Small intestine (tissue), 7 donors: ENCODE measurements around the gene GPRC5C. TPM values are rescaled to one million over a fixed set of nuclear protein-coding genes. Genes with fewer than 3 reads are reported as not detected.

Source experiments
- DNase-seq, 2 donors: peaks; one replicate each; pipeline versions ENCODE4 v3.0.0 to v3.0.0-alpha.2; 2013
- FAIRE-seq: peaks from 2 replicates; lab custom pipeline; 2012; peaks lifted over from hg19 to GRCh38; lab: Jason Lieb, UNC
- H3K27ac ChIP-seq, 3 donors: one replicate each; pipeline ENCODE4 v1.5.1; 2013; ENCODE audit warnings: low read length in 2 of 3, mild to moderate bottlenecking in 2 of 3, control low read depth in 1 of 3, inconsistent platforms in 1 of 3, low read depth in 1 of 3, moderate library complexity in 1 of 3
- H3K27me3 ChIP-seq, 3 donors: one replicate each; pipeline ENCODE4 v1.6.1; 2013; ENCODE audit warnings: low read length in 3 of 3, inconsistent platforms in 1 of 3; ENCODE audit not compliant: control insufficient read depth in 3 of 3, insufficient read depth in 3 of 3
- H3K36me3 ChIP-seq, 3 donors: one replicate each; pipeline ENCODE4 v1.6.1; 2013; ENCODE audit warnings: low read length in 3 of 3, inconsistent platforms in 1 of 3, low read depth in 1 of 3, mild to moderate bottlenecking in 1 of 3, moderate library complexity in 1 of 3; ENCODE audit not compliant: control insufficient read depth in 3 of 3, insufficient read depth in 2 of 3
- H3K4me1 ChIP-seq, 3 donors: one replicate each; pipeline ENCODE4 v1.6.1; 2013; ENCODE audit warnings: low read length in 2 of 3, inconsistent platforms in 1 of 3, low read depth in 1 of 3, mild to moderate bottlenecking in 1 of 3, moderate library complexity in 1 of 3; ENCODE audit not compliant: control insufficient read depth in 3 of 3, insufficient read depth in 2 of 3
- H3K4me3 ChIP-seq, 3 donors: one replicate each; pipeline ENCODE4 v1.5.1; 2013; ENCODE audit warnings: low read length in 3 of 3, control low read depth in 1 of 3, inconsistent platforms in 1 of 3, low read depth in 1 of 3, mild to moderate bottlenecking in 1 of 3, moderate library complexity in 1 of 3
- H3K9me3 ChIP-seq, 2 donors: one replicate each; pipeline ENCODE4 v1.6.1; 2013; ENCODE audit warnings: low read depth in 1 of 2, low read length in 1 of 2; ENCODE audit not compliant: control insufficient read depth in 2 of 2, insufficient read depth in 1 of 2
- WGBS, 3 donors: extraction: QIAGEN DNeasy Blood & Tissue Kit; methylation state at CpG; one replicate each; pipeline ENCODE4 v1.1.7; 2013; 5-methylcytosine and 5-hydroxymethylcytosine counted together
- polyA plus RNA-seq, 4 donors: library from polyadenylated mRNA; stranded (reverse) in 3 of 4; unstranded in 1 of 4; fragments of 200-250 nt in 3 of 4; fragments of 120-200 nt in 1 of 4; gene quantifications; one replicate each; pipeline versions ENCODE4 v1.2.1 to v1.2.3, GENCODE V29; 2013
- donor health status: healthy with polysubstance abuse.
- donor health status: control.
- donor health status: control.
- donor health status: Bipolar disorder and iron deficiency.
- donor health status: healthy.

GPRC5C gene
- polyA plus RNA-seq, 4 donors: 41.3 to 72.8 (median 48.1) TPM

DNA sequence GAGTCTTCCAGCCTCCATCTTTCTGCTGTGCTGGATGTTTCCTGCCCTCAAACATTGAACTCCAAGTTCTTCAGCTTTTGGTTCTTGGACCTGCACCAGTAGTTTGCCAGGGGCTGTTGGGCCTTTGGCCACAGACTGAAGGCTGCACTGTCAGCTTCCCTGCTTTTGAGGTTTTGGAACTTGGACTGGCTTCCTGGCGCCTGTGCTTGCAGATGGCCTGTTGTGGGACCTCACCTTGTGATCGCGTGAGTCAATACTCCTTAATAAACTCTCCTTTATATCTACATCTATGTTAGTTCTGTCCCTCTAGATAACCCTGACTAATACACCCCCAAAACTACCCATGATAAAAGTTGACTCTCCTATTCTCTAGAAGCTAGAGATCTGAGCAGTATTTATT, 26.9 kb downstream of the GPRC5C start:
- no peak for FAIRE-seq
- H3K27me3 ChIP-seq: no peaks in the 10 kb centered on the region

DNA sequence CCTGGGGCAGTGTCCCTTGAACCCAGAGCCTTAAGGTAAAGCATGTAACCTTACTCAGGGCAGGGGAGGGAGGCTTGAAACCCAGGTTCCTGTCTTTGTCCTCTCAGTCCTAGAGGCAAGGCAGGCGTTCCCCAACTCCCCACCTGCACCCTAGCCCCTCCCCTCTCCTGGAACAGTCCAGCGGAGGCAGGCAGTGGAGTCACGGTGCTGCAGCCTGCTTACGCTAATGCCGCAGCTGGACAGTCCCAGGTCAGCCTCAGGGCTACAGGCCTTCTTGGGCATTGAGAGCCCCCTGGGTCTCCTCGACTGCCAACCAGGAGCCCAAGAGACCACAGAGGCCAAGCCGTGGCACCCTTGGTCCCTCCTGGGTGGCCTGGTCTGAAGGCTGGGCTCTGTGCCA, 27.7 kb downstream of the GPRC5C start:
- Histone ChIP-seq H3K9me3 (no peaks in the 10 kb centered on the region), H3K27ac (no peak overlapping the region), H3K36me3 (no peaks in the 10 kb centered on the region), H3K4me3 (no peak overlapping the region), H3K4me1 (peaks cover 0 to 16% (median 2%) of the 10 kb centered on the region in 3 donors), H3K27me3 (no peaks in the 10 kb centered on the region)
- 76 to 81% (median 77%) methylated on average over 7 of the region's 7 CpGs for WGBS, 3 donors
- FAIRE-seq: no peak
- no peak for DNase-seq

More for the DNA sequence above, 26.9 kb downstream of the GPRC5C start:
- no peak for DNase-seq
- 15 to 64% (median 46%) methylated on average over 3 of the region's 3 CpGs for WGBS, 3 donors
- Histone ChIP-seq H3K9me3 (no peaks in the 10 kb centered on the region), H3K27ac (no peak overlapping the region), H3K4me3 (no peak overlapping the region), H3K36me3 (no peaks in the 10 kb centered on the region), H3K4me1 (peaks cover 0 to 21% (median 5%) of the 10 kb centered on the region in 3 donors)

DNA sequence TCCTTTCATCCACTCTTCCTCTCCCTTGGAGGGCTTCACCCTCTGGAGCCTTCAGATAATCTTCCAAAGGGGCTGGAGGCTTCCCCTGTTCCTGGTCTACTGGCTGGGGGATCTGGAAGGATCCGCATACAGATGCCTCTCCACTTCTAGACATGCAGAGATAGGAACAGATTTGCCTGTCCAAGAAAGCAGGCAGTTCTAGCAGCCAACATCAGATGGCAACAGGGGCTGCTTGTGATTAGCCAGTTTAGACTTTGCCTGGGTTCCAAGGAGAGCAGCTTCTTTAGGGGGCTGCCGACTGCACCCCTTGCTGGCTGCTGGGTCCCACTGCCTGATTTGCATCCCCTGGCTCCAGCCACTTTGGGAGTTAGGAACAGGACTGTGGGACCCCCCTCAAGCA, 28.4 kb downstream of the GPRC5C start:
- WGBS, 3 donors: 73 to 80% (median 77%) methylated on average over 2 of the region's 2 CpGs

DNA sequence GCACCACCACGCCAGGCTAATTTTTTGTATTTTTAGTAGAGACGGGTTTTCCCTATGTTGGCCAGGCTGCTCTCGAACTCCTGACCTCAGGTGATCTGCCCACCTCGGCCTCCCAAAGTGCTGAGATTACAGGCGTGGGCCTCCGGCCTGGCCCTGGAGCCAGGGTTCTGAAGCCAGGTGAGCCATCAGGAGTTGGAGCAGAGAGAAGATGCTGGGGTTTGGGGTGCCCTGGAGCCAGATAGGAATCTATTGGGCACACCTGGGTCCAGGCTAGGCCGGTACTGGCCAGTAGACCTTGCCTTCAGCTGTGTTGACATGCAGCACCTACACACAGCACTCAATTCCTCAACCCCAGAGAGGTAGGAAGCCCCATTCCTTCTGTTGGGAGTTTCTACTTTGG, 29.1 kb downstream of the GPRC5C start:
- 91 to 94% (median 94%) methylated on average over 7 of the region's 7 CpGs for WGBS, 3 donors
- H3K27me3 ChIP-seq: peaks cover 0 to 2% (median 0%) of the 10 kb centered on the region in 3 donors
- FAIRE-seq: no peak

More for the DNA sequence above, 28.4 kb downstream of the GPRC5C start:
- FAIRE-seq (no peak), DNase-seq (no peak)
- H3K36me3 ChIP-seq: no peaks in the 10 kb centered on the region
- H3K9me3 ChIP-seq: no peaks in the 10 kb centered on the region
- H3K27ac ChIP-seq: no peak overlapping the region
- no peak overlapping the region for H3K4me3 ChIP-seq
- H3K27me3 ChIP-seq: no peaks in the 10 kb centered on the region
- H3K4me1 ChIP-seq: peaks cover 0 to 10% (median 0%) of the 10 kb centered on the region in 3 donors

DNA sequence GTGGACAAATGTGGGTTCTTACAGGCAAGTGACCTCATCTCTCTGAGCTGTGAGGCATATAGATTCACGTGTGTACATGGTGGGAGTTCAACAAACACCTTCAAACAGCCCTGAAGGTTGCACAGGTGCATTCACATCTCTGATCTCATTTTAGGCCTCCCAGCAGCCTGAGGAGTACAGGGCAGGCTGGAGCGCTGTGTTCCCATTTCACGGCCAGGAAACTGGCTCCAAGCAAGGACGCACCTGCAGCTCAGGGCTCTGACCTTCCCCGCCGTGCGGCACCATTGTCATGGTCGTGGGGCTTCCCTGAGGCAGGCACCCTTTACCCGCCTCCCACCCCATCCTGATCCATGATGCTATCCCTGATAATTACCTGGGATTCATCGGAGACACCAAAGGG, 29.7 kb downstream of the GPRC5C start:
- Histone ChIP-seq H3K36me3 (no peaks in the 10 kb centered on the region), H3K27ac (no peak overlapping the region), H3K27me3 (peaks cover 0 to 4% (median 0%) of the 10 kb centered on the region in 3 donors), H3K9me3 (no peaks in the 10 kb centered on the region), H3K4me1 (peaks cover 0 to 14% (median 0%) of the 10 kb centered on the region in 3 donors), H3K4me3 (no peak overlapping the region)
- 81 to 86% (median 82%) methylated on average over 10 of the region's 10 CpGs for WGBS, 3 donors
- DNase-seq (no peak), FAIRE-seq (no peak)

More for the DNA sequence above, 29.1 kb downstream of the GPRC5C start:
- peaks cover 0 to 10% (median 0%) of the 10 kb centered on the region in 3 donors for H3K4me1 ChIP-seq
- no peaks in the 10 kb centered on the region for H3K9me3 ChIP-seq
- no peak overlapping the region for H3K4me3 ChIP-seq
- no peaks in the 10 kb centered on the region for H3K36me3 ChIP-seq
- DNase-seq: no peak
- H3K27ac ChIP-seq: no peak overlapping the region

DNA sequence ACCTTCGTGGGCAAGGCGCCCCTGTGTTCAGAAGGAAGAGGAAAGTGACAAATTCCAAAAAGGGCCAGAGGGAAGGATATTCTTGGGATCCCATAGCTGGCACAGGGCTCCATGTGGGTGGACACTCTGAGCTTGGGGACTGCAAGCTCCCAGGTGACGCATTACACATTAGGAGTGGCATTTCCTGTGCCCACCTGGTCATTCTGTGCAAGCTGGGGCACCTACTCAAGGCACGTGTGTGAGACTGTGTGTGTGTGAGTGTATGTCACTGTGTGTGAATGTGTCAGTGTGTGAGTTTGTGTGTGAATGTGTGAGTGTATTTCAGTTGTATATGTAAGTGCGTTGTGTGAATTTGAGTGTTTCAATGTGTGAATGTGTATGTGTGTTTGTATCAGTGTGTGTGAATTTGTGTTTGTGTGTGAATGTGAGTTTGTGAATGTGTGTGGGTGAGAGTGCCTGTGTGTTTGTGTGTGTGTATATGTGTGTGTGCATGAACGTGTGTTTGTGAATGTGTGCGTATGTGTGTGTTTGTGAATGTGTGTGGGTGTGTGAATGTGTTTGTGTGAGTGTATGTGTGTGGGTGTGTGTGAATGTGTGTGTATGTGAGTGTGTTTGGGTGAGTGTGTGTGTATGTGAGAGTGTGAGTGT, 33.0 kb downstream of the GPRC5C start:
- DNase-seq (no peak), FAIRE-seq (no peak)
- H3K9me3 ChIP-seq: no peaks in the 10 kb centered on the region
- H3K4me3 ChIP-seq: no peak overlapping the region
- no peak overlapping the region for H3K27ac ChIP-seq
- 80 to 86% (median 82%) methylated on average over 7 of the region's 7 CpGs for WGBS, 3 donors
- peaks cover 0 to 20% (median 0%) of the 10 kb centered on the region in 3 donors for H3K4me1 ChIP-seq
- H3K36me3 ChIP-seq: no peaks in the 10 kb centered on the region
- H3K27me3 ChIP-seq: peaks cover 0 to 8% (median 3%) of the 10 kb centered on the region in 3 donors

DNA sequence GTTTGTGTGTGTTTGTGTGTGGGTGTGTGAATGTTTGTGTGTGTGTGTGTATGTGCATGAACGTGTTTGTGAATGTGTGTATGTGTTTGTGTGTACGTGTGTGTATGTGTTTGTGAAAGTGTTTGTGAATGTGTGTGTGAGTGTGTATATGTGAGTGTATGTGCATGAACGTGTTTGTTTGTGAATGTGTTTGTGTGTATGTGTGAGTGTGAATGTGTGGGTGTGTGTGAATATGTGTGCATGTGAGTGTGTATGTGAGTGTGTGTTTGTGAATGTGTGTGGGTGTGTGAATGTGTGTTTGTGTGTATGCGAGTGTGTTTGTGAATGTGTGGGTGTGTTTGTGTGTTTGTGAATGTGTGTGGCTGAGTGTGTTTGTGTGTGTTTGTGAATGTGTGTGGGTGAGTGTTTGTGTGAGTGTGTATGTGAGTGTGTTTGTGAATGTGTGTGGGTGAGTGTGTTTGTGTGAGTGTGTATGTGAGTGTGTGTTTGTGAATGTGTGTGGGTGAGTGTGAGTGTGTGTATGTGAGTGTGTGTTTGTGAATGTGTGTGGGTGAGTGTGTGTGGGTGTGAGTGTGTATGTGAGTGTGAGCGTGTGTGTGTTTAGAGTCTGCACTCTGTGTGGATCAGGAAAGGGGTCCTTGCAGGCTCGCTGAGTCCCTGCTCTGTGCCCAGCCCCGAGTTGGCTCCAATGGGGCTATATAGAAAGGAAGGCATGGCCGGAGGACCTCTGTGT, 33.7 kb downstream of the GPRC5C start:
- FAIRE-seq (no peak), DNase-seq (no peak)
- WGBS, 3 donors: 84 to 89% (median 85%) methylated on average over 8 of the region's 8 CpGs
- no peaks in the 10 kb centered on the region for H3K36me3 ChIP-seq
- H3K27me3 ChIP-seq: peaks cover 0 to 8% (median 3%) of the 10 kb centered on the region in 3 donors
- peaks cover 0 to 20% (median 0%) of the 10 kb centered on the region in 3 donors for H3K4me1 ChIP-seq
- peak overlapping the region in 1 of 3 donors; percentile 43 for H3K27ac ChIP-seq
- no peaks in the 10 kb centered on the region for H3K9me3 ChIP-seq
- H3K4me3 ChIP-seq: no peak overlapping the region

DNA sequence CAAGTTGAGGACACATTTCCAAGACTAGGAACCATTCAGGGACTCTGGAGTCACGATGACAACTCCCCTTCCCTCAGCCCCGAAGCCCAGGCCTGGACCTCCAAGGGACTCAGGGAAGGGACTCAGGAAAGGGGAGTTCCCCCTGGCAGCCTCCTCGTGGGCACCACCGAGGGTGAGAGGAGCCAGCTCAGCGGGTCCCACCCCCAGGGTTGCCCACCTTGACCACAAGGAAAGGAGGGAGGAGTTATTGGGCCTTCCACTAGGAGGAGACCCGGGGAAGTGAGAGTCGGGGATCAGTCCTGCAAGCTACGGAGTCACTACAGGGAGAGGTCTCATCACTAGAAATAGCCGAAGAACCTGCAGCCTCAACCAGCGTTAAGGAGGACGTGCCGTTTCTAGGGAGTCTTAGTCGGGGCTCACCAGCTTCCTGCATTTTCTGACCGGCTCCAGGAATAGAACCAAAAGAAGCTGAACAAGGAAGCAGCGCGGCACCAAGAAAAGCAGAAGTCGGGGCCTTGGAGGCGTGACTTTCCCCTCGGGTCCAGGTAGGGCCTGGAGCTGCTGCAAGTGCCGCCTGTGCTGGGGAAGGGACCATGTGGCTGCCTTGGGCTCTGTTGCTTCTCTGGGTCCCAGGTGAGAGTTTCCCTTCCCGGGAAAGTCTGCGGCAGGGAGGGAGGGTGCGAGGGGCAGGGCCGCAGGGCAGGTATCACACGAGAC, 34.4 kb downstream of the GPRC5C start, which contains the start of gene CD300A:
Gene CD300A (plus strand): TSS at position 524 of the 717 bp plus-strand sequence. CDS start 70 bp downstream, at position 594.
- Histone ChIP-seq H3K27ac (peak within 1 kb of the TSS in 2 of 3 donors; percentile 47 to 61), H3K27me3 (peaks cover 0 to 8% (median 3%) of the 10 kb centered on the region in 3 donors), H3K9me3 (no peaks in the 10 kb centered on the region), H3K4me1 (peaks cover 0 to 20% (median 0%) of the 10 kb centered on the region in 3 donors), H3K4me3 (peak within 1 kb of the TSS; percentile 12 to 28 (median 23)), H3K36me3 (no peaks in the 10 kb centered on the region)
- FAIRE-seq (no peak), DNase-seq (peak in 1 of 2 donors; percentile 53)
- 17 to 27% (median 21%) methylated on average over 25 of the region's 25 CpGs for WGBS, 3 donors
